ENCODE measurements around the gene CHST10. TPM values are rescaled to one million over a fixed set of nuclear protein-coding genes. Genes with fewer than 3 reads are reported as not detected.

Gene CHST10
- total RNA-seq, 1 experiment from 2014 or later = not detected

DNA sequence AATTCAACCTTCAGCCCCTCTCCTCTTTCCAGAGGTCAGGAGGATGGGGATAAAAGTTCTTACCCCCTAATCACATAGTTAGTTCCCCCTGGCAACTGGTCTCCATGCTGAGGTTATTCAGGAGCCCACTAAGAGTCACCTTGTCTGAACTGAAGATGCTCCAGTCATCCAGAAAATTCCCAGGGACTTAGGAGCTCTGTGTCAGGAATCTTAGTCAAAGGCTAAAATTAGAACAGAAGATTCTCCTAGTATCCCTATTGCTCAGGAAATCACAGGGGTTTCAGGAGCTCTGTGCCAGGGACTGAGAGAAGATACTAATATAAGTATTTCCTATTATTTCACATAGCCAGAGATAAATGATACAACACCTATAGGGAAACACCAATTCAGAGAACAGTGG, 57.9 kb downstream of the CHST10 start:
- intact Hi-C loops (cut with micrococcal nuclease; ENCODE audit: unreplicated experiment) = no loop called here
- H3K27me3 ChIP-seq (ENCODE audit: insufficient read depth, low read depth) = no peaks in the 10 kb centered on the region
- H3K9me2 ChIP-seq (ENCODE audit: insufficient read depth) = no peaks in the 10 kb centered on the region
- no peak for DNase-seq
- no TSS peak for BruUV-seq (replicated peaks)
- H3K27ac ChIP-seq = no peak overlapping the region
- H3K9me3 ChIP-seq (ENCODE audit: insufficient read depth, low read depth) = no peaks in the 10 kb centered on the region
- no peak overlapping the region for H3K4me2 ChIP-seq
- ChIA-PET CTCF (no interaction called here), POLR2A (ENCODE audit: unreplicated experiment) (no interaction called here)
- H3F3A ChIP-seq (ENCODE audit: insufficient read depth, low read depth) = no peaks in the 10 kb centered on the region
- no peaks in the 10 kb centered on the region; the same call in 1 of the 2 replicates for H4K20me1 ChIP-seq (ENCODE audit: insufficient read depth)
- H3K79me2 ChIP-seq (ENCODE audit: low read depth) = no peaks in the 10 kb centered on the region
- H3K4me3 ChIP-seq = no peak overlapping the region
- no peak for TF ChIP-seq EZH2 (IDR thresholded peaks at IDR 0.05; ENCODE audit: low read depth)
- TF ChIP-seq, protein P1, sequence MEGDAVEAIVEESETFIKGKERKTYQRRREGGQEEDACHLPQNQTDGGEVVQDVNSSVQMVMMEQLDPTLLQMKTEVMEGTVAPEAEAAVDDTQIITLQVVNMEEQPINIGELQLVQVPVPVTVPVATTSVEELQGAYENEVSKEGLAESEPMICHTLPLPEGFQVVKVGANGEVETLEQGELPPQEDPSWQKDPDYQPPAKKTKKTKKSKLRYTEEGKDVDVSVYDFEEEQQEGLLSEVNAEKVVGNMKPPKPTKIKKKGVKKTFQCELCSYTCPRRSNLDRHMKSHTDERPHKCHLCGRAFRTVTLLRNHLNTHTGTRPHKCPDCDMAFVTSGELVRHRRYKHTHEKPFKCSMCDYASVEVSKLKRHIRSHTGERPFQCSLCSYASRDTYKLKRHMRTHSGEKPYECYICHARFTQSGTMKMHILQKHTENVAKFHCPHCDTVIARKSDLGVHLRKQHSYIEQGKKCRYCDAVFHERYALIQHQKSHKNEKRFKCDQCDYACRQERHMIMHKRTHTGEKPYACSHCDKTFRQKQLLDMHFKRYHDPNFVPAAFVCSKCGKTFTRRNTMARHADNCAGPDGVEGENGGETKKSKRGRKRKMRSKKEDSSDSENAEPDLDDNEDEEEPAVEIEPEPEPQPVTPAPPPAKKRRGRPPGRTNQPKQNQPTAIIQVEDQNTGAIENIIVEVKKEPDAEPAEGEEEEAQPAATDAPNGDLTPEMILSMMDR (conservative IDR thresholded peaks at IDR 0.05) = no peak
- H2AFZ ChIP-seq = no peak overlapping the region
- no peaks in the 10 kb centered on the region for H3K36me3 ChIP-seq (ENCODE audit: low read depth)
- H3K4me1 ChIP-seq (replicated peaks; ENCODE audit: insufficient read depth) = no peaks in the 10 kb centered on the region

DNA sequence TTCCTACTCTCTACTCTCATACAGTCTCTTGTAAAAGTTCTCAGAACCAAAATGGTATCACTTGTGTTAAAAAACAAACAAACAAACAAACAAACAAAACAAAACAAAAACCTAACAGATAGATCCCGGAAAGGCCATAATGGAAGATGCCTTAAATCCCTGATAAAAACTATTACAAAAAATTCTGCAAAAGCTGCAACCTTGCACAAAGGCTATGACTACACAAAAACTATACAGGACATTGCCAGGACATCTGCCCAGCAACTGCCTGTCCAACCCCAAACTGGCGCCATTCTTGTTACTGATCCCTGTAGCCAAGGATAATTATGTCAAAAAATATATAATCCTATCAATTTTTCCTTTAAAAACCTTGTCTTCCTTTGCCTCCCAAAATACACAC, 58.9 kb downstream of the CHST10 start:
- Histone ChIP-seq H4K20me1 (ENCODE audit: insufficient read depth) (no peaks in the 10 kb centered on the region; the same call in 1 of the 2 replicates), H3K4me3 (no peak overlapping the region), H3K4me1 (replicated peaks; ENCODE audit: insufficient read depth) (no peaks in the 10 kb centered on the region), H3K9me3 (ENCODE audit: insufficient read depth, low read depth) (no peaks in the 10 kb centered on the region), H3K4me2 (no peak overlapping the region), H2AFZ (no peak overlapping the region), H3K9me2 (ENCODE audit: insufficient read depth) (no peaks in the 10 kb centered on the region), H3K27ac (no peak overlapping the region), H3K27me3 (ENCODE audit: insufficient read depth, low read depth) (no peaks in the 10 kb centered on the region), H3K79me2 (ENCODE audit: low read depth) (no peaks in the 10 kb centered on the region), H3K36me3 (ENCODE audit: low read depth) (no peaks in the 10 kb centered on the region), H3F3A (ENCODE audit: insufficient read depth, low read depth) (no peaks in the 10 kb centered on the region)
- POLR2A ChIA-PET (ENCODE audit: unreplicated experiment) = no interaction called here
- TF ChIP-seq EZH2 (IDR thresholded peaks at IDR 0.05; ENCODE audit: low read depth) = no peak
- TF ChIP-seq, protein P1 (conservative IDR thresholded peaks at IDR 0.05) = no peak
- BruUV-seq (replicated peaks) = no TSS peak
- intact Hi-C loops (cut with micrococcal nuclease; ENCODE audit: unreplicated experiment) = no loop called here
- peak in 1 of 2 experiments; percentile 21 for DNase-seq
- CTCF ChIA-PET = no interaction called here

DNA sequence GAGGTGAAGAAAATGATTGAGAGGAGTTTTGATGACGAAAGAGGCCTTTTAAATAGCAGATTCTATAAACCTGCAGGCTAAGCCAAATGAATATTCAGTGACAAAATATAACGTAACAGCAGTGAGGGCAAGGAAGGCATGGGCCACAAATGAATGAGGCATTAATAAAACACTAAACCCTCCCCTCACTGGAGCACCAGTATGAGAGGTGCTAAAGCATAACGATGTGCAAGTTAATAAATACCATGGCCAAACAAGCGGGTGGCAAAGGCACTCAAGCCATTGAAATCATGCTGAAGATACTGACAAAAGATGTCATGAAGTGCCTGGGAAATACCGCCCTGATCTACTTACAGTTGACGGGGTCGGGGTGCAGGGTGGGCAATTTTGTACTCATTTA, 64.9 kb downstream of the CHST10 start:
- BruUV-seq (replicated peaks) = no TSS peak
- no peaks in the 10 kb centered on the region for H3K36me3 ChIP-seq (ENCODE audit: low read depth)
- no peak overlapping the region for H3K27ac ChIP-seq
- no peak overlapping the region for H3K4me3 ChIP-seq
- H3K9me3 ChIP-seq (ENCODE audit: insufficient read depth, low read depth) = no peaks in the 10 kb centered on the region
- ChIA-PET CTCF (no interaction called here), POLR2A (ENCODE audit: unreplicated experiment) (no interaction called here)
- no peak overlapping the region for H2AFZ ChIP-seq
- intact Hi-C loops (cut with micrococcal nuclease; ENCODE audit: unreplicated experiment) = no loop called here
- TF ChIP-seq EZH2 (IDR thresholded peaks at IDR 0.05; ENCODE audit: low read depth) = no peak
- TF ChIP-seq, protein P1 (conservative IDR thresholded peaks at IDR 0.05) = no peak
- H3K27me3 ChIP-seq (ENCODE audit: insufficient read depth, low read depth) = peaks cover 24% of the 10 kb centered on the region
- no peak overlapping the region for H3K4me2 ChIP-seq
- no peaks in the 10 kb centered on the region for H3K79me2 ChIP-seq (ENCODE audit: low read depth)
- peak in 1 of 2 experiments; percentile 16 for DNase-seq
- no peaks in the 10 kb centered on the region for H3K9me2 ChIP-seq (ENCODE audit: insufficient read depth)
- H4K20me1 ChIP-seq (ENCODE audit: insufficient read depth) = no peaks in the 10 kb centered on the region
- no peaks in the 10 kb centered on the region for H3K4me1 ChIP-seq (replicated peaks; ENCODE audit: insufficient read depth)
- no peaks in the 10 kb centered on the region for H3F3A ChIP-seq (ENCODE audit: insufficient read depth, low read depth)
